ELR (cell line): Measurements from ENCODE around the gene DCAF17.
"Not testable (repeated sequence)": the region's sequence is repeated elsewhere in the genome, so short reads cannot be mapped to it uniquely, and the experiment has no call there.

Experiments
- DNase-seq: peaks from one replicate; pipeline ENCODE4 v3.0.0-alpha.2; 2015; ENCODE audit warnings: low read depth

Gene DCAF17

DNA sequence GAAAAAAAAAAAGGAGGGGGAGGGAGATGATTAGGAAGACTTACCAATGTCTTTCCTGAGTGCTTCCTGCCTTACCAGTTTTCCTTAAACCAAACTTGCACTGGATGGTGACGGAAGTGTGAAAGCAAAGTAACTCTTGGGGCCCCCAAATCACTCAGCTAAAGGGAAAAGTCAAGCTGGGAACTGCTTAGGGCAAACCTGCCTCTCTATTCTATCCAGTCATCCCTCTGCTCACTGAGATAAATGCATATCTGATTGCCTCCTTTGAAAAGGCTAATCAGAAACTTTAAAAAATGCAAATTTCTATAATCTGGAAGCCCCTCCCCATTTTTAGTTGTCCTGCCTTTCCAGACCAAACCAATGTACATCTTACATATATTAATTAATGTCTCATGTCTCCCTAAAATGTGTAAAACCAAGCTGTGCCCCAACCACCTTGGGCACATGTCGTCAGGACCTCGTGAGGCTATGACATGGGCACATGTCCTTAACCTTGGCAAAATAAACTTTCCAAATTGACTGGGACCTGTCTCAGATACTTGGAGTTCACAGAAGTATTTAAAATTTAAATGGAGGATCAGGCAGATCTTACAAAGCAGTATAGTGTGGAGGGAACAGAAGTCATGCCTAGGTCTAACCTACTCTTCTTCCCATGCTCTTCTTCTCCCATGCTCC lies 81.0 kb downstream of the DCAF17 start:
- no peak for DNase-seq

DNA sequence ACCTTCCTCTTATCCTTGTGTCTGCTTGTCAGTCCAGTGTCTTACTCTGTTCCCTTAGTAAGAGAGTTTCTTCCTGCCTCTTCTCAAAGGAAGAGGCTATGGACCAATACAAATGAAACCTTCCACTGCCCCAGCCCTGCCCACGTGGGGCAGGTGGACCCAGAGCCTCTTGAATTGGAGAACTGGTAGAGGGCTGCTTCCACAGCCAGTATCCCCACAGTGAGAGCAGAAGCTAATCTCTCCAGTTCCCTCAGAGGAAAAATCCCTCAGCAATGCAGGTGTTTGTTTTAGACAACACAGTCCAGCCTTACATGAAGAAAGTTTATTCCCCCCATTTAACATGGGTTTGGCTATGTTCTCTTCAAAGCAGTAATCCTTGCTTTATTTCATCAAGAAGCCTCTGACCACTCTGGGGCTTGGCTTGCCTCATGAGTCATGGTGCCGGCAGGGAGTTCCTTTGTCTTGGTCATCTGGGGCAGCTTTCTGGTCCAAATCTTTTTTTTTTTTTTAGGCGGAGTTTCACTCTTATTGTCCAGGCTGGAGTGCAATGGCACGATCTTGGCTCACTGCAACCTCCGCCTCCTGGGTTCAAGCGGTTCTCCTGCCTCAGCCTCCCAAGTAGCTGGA lies 81.8 kb downstream of the DCAF17 start:
- peak; percentile 83 for DNase-seq

DNA sequence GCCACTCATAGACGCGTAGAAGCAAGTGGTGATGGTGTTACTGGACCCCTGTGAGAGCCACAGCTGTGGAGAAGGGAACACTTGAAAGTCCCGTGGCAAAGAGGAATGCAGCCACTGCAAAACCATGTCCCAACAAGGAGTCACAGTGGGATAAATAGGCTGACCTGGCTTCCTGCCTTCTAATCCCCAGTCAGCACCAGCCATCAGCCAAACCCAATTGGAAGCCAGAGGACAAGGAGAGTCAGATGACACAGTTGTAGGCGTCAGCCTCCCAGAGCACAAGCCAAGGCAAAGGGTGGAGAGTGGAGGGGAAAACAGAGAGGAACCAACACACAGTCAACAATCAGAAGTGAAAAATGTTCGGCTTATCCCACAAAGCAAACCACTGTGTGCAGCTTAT lies 82.8 kb downstream of the DCAF17 start:
- DNase-seq: no peak

DNA sequence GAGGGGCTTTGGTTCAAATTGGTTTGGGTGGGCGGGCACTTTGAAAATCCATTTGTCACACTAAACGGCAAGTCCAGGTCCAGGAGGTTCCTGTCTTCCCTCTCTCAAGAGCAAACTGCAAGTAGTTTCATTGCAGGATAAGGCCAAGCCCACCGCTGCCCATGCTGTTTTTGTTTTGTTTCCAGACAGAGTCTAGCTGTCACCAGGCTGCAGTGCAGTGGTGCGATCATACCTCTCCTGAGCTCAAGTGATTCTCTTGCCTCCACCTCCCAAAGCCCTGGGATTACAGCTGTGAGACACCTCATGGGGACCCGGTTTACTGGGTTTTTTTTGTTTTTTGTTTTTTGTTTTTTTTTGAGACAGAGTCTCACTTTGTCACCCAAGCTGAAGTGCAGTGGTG lies 86.4 kb downstream of the DCAF17 start:
- no peak for DNase-seq

DNA sequence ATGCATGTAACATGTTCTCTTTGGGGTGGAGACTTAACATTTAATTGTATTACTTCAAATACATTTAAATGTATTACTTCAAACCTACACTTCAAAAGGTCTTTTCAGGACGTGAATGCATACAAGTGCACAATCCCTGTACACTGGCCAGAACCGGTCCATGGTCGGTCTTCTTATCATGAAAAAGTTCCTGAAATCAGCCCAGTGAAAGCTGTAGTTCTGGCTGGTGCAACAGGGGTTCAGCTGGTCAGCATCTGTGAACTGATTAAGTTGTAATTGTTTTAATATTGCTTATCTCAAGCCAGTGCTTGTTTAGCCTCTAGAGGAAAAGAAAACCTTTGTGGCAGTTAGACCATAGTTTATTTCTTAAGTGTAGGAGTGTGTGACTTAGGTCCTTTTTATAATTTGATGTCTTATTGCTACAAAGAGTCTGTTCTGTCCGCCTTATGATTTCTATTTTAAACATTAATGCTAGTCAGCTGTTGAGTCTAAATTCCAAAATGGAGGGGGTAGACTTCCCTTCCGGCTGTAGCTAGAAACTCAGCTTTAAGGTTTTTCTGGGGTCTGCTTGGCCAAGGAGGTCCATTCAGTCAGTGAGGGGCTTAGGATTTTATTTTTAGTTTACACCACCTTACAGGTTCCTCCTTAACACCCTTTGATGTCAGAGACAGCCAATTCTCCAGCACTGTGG lies 87.5 kb downstream of the DCAF17 start:
- no peak for DNase-seq

DNA sequence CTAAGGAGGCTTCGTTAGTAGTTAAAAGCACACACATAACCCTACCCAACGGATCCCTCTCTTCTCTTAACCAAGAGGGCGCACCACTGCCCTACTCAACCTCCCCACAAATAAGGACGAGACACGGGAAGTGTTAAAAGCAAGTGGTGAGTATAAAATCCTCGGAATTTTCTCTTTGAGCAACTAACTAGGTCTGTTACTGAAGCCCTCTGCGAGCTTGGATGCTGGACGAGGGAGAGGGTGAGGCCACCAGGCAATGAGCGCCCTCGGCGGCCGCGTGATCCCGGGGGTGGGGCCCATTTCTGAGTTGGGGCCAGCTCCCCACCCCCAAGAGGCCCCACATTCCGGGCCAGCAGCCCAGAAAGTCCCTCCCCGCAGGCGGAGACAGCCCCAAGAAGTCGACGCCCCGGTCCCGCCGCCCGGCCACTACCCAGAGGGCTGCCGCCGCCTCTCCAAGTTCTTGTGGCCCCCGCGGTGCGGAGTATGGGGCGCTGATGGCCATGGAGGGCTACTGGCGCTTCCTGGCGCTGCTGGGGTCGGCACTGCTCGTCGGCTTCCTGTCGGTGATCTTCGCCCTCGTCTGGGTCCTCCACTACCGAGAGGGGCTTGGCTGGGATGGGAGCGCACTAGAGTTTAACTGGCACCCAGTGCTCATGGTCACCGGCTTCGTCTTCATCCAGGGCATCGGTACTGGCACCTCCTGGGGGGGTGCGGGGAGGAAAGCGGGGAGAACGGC lies 88.2 kb downstream of the DCAF17 start, which contains the start of gene CYBRD1:
Gene CYBRD1 (plus strand): TSS at position 423 of the 736 bp plus-strand sequence. CDS start 72 bp downstream, at position 495.
- DNase-seq: peak; percentile 82

DNA sequence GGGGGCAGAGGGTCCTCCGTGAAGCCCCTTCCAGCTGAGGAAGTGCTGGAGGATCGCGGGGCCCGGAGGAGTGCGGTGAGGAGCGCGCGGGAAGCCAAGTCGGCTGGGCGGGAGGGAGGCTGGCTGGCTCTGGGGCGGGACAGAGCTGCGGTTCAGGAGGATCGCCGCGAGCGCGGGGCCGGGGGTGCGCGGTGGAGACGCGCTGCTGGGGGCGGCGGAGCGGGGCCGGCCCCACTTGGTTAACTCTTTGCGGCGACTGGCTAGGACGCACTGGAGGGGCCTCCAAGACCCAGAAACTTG lies 88.7 kb downstream of the DCAF17 start:
- peak; percentile 52 for DNase-seq

DNA sequence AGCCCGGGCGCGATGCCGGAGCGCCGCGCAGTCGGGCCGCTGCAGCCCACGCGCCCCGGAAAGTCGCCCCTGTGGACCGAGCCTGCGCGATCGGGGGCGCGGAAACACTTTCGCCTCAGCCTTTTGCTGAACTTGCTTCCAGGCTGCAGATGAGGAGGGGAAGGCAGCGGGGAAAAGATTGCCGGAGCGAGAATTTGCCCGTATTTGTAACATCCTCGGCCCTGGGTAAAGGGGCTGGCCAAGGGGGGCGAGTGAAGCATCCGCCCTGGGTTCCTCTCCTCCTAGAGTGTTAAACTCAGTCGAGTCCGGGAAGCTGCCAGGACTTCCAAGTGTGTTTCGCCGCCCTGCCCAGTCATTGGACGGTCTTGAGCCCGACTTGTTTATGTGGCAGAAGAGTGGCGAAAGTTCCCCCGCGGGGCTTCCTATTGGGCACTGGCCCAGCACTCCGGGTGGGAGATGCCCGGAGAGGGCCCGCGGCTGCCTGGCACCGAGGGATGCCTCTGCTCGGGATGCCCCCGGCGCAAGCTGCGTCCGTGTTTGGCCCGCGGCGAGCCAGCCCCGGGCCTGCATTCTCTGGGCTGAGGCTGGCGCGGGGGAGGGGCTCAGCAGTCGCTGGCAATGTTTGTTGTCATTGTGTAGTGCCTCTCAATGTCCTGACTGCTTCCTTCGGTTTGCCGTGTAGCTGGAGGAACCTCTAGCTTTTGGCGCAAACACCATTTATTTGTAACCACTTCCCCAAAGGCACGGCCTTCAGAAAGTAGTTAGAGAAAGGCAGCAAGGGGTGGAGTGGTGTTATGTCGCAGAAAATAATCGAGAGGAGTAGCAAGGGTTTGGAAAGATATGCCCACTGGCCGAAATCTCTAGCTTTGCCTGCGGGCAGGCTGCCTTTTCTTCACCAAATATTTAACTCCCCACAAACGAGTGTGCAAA lies 89.3 kb downstream of the DCAF17 start:
- peak; percentile 85 for DNase-seq

DNA sequence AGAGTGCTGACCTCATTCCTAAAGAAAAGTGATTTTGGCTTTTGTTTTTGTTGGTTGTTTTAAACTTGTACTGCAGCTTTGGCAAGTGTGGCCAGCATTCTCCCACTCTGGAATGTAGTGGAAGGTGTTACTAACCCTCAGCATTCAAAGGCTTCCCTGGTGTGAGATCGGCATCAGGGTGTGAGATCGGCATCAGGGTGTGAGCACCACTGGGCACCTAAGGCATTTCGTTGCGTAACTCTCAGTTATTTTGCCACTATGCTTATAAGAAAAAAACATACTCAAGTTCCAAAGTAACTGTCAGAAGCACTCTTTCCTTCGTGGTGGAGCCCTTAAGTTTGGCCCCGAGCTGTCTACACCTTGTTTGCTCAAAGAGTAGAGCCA lies 90.0 kb downstream of the DCAF17 start:
- DNase-seq: peak; percentile 36

DNA sequence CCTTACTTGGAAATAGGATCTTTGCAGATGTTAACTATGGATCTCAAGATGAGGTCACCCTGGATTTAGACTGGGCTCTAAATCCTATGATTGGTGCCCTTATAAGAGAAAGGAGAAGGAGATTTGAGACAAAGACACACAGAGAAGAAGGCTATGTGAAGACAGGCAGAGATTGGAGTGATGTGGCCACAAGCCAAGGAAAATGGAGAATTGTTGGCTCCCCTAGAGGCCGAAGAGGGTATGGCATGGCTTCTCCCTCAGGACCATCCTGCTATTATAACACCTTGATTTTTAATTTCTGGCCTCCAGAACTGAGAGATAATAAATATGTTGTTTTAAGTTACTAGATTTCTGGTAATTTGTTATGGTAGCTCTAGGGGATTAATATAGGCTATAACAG lies 95.9 kb downstream of the DCAF17 start:
- peak; percentile 60 for DNase-seq

DNA sequence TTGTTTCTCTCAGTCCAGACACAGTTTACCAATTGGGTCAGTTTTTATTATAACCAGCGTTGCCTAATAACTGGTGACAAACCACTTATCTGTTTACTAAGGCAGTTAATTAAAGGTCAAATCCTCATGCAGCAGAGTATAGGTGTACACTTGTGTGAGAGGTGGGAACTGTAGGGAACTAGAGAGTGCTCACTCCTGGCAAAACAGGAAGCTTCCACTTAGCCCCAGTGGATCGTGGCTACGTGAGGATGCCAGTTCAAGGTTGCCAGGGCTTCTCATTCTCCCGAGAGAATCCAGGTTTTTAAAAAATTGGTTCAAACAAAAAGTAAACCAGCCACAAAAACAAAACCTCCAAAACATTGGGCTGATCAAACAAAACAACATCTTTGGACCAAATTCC lies 96.4 kb downstream of the DCAF17 start:
- no peak for DNase-seq

DNA sequence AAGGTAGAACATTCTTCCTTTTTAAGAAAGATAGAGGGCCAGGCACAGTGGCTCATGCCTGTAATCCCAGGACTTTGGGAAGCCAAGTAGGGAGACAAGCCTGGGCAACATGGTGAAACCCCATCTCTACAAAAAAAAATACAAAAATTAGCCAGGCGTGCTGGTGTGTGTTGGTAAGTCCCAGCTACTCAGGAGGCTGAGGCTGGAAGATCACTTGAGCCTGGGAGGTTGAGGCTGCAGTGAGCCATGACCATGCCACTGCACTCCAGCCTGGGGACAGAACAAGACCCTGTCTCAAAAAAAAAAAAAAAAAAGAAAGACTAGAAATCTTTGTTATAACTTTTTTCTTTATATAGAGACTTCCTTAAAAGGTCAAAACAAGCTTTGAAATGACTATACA lies 96.8 kb downstream of the DCAF17 start:
- not testable (repeated sequence) for DNase-seq

DNA sequence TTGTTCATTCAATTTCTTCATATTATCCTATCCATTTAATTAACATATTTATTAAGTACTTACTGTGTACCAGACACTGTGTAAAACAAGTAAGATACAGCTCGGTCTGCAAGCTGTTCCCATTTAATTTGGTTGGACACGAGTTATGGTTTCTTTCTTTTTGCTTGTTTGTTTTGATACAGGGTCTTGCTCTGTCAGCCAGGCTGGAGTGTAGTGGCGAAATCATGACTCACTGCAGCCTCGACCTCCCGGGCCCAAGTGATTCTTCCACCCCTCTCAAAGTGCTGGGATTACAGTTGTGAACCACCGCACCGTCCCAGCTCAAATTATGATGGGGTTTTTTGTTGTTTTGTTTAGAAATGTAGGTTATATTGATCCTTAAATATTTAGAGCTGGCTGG lies 97.3 kb downstream of the DCAF17 start:
- DNase-seq: peak; percentile 78

DNA sequence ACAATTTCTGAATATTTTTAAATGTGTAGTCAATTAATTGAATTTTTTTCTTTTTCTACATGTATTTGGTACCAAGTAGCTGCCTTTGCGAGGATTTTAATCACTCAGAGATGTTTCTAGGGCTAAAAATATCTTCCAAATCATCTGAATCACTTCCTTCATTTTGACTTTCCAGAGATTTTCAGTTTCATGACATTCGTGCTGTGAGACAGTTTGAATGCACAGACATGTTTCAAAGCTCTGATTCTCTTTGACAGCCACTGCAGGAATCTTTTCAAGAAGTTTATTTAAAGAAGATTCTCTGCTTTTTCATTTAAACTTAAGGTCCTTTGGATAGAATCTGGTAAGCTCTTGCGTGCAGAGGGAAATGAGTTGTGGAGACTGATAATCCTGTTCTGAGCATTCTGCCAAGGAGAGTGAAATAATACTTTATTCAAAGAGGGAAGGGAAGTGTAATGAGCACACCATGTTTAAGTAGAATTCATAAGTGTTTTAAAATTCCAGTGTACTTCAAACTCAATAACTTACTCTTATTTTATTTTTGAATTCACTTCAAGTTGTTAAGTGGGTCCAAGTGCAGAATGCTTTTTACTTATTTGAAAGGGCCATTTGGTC lies 97.9 kb downstream of the DCAF17 start:
- DNase-seq: peak; percentile 21

DNA sequence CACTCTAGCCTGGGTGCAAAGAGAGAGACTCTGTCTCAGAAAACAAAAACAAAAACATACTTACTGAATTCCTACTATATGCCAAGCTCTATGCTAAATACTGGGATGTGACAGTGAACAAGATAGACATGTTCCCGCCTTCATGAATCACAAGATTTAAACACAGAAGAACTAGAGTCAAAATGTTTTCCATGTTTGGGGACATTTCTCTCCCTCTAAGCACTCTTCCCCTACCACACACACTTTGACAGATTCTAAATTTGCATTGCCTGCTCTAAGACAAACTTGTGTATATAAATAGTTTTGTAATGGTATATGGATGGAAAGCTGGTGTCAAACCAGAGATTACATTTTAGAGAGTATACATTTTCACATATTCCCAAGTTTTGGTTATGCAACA lies 99.3 kb downstream of the DCAF17 start:
- no peak for DNase-seq
